GM12801 (cell line): ENCODE results near the gene SIN3B.

Experiments used
- CTCF ChIP-seq: IDR thresholded peaks from one replicate; pipeline ENCODE4 v1.5.1; 2011; ENCODE audit warnings: control low read depth; ENCODE audit not compliant: insufficient read length; ENCODE audit errors: extremely low read depth

SIN3B gene

GRCh38 chr19:16829822-16830289 lies 658 bp downstream of the SIN3B start:
- no peak for TF ChIP-seq CTCF

- TF ChIP-seq CTCF: no peak
These were observed 1.5 kb downstream of the SIN3B start for GRCh38 chr19:16830679-16831078.

- no peak for TF ChIP-seq CTCF
These were observed 2.3 kb downstream of the SIN3B start for GRCh38 chr19:16831531-16831930.

GRCh38 chr19:16834747-16835146 lies 5.5 kb downstream of the SIN3B start:
- TF ChIP-seq CTCF: no peak

- TF ChIP-seq CTCF: no peak
These were observed 7.2 kb downstream of the SIN3B start for GRCh38 chr19:16836115-16837034.

- no peak for TF ChIP-seq CTCF
These were observed 7.8 kb downstream of the SIN3B start for GRCh38 chr19:16837035-16837362.

- no peak for TF ChIP-seq CTCF
These were observed 12.3 kb downstream of the SIN3B start for GRCh38 chr19:16841391-16841926.
